A673 (cell line): ENCODE results near the gene ISL2.

Experiments used
- EZH2 ChIP-seq: fragments of 200-600 bp; sonication (generic); IDR thresholded peaks from 2 replicates; pipeline ENCODE4 v1.6.1; 2017; ENCODE audit warnings: borderline replicate concordance, low read depth, mild to moderate bottlenecking, mixed read lengths, antibody characterized with exemption, low read length; ENCODE audit not compliant: poor library complexity, severe bottlenecking
- TF ChIP-seq, protein P1 (sequence below): fragments of 300-800, 200-600 bp; sonication (generic); conservative IDR thresholded peaks from 2 replicates; pipeline ENCODE4 v1.5.1; 2017; ENCODE audit warnings: low read depth, mild to moderate bottlenecking, antibody characterized with exemption, low read length, moderate library complexity, mixed read lengths

- no peak for TF ChIP-seq EZH2
- TF ChIP-seq, protein P1, sequence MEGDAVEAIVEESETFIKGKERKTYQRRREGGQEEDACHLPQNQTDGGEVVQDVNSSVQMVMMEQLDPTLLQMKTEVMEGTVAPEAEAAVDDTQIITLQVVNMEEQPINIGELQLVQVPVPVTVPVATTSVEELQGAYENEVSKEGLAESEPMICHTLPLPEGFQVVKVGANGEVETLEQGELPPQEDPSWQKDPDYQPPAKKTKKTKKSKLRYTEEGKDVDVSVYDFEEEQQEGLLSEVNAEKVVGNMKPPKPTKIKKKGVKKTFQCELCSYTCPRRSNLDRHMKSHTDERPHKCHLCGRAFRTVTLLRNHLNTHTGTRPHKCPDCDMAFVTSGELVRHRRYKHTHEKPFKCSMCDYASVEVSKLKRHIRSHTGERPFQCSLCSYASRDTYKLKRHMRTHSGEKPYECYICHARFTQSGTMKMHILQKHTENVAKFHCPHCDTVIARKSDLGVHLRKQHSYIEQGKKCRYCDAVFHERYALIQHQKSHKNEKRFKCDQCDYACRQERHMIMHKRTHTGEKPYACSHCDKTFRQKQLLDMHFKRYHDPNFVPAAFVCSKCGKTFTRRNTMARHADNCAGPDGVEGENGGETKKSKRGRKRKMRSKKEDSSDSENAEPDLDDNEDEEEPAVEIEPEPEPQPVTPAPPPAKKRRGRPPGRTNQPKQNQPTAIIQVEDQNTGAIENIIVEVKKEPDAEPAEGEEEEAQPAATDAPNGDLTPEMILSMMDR: no peak
These were observed 22.6 kb downstream of the ISL2 start for GRCh38 chr15:76359152-76359551.
